GM19438 (cell line): ENCODE measurements around the gene RXRG.

Experiments used
- ATAC-seq: cut with Tn5 transposase; IDR thresholded peaks from one replicate; pipeline ENCODE4 v1.9.1; 2021; ENCODE audit warnings: low read depth; ENCODE audit not compliant: unreplicated experiment

The RXRG gene

DNA sequence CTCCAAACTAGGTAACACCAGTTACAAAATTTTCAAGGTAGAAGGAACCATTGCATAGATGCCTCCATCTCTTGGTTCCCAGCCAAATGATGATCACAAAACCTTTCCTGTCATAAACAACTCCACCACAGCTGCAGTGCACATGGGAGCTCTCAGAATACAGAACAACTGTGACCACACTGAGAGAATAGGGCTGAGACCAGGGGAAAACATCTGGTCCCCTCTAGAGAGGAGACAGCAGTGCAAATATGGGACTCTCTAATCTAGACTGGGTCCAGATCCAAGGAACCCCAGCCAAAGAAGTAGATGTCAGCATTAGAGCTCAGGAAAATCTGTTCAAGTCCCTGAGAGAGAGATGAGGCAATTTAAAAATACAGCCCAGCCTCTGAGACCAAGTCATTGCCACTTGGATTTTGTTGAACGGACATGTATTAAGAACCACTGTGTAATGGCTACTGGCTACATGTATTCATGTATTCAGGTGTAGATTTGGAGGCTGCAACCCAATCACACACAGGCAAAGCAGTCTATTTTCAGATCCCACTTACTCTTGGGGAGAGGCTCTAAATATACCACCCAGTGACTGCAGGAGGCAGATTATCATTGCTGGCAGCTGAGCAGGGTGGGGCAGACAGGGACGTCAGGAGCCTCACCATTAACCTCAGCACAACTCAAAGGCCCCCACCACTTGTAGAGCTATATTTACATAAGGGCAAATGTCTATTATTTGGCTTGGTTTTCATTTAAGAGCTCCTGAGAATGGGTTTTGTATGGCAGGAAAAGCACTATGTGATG is 7.6 kb upstream of the RXRG start:
- no peak for ATAC-seq

DNA sequence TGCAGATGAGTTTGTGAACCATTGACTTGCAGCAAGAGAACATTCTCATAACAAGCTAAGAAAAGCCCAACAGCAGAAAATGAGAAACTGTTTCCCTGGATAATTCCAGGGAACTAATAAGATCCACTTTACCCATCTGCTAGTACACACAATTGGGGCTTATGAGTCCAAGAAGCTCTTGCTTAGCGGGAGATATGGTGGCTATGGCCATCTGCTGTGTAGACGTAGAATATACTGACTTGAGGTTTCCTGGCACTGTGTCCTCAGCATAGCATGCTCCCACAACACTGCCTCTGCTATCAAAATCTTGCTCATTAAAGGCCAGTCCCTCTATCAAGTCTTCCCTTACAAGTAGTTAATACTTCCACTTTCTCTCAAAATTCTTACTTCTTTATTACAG is 6.8 kb upstream of the RXRG start:
- ATAC-seq, result no peak

DNA sequence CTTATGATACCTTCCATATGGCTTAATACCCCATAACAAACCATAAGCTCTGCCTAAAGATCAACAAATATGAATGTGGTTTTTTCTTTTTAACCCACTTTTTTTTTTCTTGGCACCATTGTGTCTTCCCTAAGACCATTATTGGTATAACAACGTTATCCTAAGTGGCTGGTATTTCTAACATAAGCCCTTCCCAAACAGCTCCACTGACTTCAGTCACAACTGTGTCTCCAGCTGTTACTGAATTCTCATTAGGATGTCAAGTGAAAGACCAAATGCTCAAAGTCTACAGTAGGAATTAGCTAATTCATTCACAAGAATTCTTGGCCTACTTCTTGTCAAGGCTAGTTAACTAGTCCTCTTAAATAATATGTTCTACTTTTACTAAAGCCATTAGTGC is 4.2 kb upstream of the RXRG start:
- no peak for ATAC-seq

DNA sequence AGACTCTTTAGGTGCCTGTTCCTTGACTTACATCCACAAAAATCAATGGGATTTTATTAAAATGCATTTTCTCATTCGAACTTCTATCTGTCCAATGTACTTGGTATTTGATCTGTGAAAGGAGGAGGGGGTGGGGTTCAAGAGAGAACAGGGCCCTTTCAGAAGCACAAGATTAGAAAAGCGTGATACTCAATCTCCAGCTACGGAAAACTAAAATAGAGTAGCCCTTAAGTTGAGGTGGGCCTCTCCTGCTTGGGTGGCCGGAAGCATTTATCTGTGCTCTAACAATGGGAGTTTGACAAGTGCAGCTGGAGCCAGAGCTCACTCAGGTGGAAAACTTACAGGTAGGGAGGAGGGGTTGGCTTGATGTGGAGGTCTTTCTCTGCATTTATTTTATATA is 462 bp upstream of the RXRG start:
- no peak for ATAC-seq

DNA sequence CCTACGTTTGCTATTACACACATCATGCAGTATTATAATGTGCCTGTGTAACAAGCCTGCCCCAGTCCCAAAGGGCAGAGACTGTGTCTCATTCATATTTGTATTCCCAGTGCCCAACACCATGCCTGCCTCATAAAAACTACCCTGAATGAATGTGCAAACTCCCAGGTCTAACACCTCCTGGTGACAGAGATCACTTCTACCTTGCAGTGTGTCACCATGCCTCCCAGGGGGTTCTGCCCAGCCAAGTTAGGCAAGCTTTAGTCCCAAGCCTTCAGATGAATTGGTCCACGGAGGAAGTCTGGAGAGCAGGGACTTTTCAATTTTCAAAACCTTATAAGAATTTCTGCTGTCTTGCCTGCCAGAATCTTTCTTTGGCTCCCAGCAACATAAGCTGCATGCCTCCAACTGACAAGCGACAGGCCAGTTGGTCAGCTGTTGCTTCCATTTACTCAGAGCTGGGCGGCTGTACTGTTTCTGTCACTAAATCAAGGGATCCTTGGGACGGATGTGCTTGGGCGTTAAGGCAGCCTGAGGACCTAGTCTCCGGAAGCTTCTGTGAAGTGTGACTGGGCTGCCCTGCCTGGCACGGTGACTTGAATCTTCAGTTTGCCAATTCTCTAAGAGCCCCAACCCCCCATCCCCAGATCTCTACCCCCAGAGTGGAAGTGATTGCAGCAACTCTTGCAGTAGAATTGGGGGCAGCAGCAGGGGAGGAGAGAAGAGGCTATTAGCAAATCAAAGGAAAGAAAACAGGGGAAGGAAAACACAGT is 1.2 kb downstream of the RXRG start:
- no peak for ATAC-seq

DNA sequence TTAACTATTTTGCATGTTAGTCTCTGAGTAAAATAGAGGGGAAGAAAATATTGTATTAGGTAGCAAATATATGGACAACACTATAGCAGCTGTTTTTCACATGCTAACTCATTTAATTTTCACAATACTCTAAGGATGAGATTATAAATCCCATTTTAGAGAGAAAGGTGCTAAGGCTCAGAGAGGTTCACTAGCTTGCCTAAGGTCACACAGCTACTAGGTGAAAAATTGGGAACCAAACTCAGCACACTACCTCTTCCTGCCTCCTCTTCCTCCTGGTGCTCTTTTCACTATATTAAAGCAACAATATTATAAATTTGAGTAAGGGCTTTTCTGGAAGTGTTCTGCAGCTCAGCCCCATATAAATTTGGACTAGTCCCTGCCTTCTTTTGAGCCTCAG is 2.3 kb downstream of the RXRG start:
- no peak for ATAC-seq

DNA sequence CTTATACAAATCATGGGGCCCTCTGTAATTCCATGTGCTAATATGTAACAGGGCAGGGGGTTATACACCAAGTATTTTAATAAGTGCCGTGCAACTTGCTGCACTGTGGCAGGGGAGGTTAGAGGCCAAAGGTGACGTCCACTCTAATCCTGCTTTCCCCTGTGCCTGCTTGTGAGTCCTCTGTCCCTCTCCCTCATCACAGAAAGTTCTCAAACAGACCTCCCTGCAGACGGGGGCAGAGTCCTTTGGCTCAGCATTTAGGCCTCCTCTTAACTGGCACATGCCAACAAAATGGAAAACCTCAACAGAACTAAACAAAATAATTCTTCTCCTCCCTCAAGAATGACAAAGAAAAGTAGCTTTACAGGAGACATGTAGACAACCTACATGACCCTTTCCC is 2.9 kb downstream of the RXRG start:
- ATAC-seq, result no peak

DNA sequence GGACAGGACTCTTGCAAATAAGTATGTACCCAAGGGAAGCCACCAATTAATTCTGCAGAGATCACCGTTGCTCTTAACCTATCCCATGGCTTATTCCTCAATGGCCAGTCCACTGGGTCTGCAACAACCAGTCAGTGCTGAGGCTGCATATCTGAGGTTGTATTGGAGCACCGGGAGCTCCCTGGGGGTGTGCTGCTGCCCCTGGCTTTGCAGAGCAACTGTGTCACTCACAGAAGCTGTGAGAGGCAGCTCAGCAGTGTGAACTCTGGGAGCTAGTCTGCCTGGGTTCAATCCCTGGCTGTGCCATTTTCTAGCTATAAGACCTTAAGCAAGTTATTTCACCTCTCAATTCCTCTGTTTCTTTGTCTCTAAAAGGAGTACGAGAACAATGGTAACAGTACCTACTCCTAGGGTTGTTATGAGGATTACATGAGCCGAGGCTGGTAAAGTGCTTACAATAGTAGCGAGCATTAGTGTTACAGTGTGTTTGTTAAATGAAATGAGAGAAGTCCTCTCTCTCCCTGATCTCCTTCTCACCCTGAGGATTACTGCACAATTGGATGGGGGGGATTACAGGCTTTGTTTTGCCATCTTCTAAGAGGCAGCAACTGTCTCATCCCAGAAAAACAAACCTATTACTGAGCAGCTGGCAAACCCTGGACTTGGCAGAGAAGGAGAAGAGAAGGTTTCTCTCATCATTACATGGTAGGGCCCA is 3.6 kb downstream of the RXRG start:
- no peak for ATAC-seq

DNA sequence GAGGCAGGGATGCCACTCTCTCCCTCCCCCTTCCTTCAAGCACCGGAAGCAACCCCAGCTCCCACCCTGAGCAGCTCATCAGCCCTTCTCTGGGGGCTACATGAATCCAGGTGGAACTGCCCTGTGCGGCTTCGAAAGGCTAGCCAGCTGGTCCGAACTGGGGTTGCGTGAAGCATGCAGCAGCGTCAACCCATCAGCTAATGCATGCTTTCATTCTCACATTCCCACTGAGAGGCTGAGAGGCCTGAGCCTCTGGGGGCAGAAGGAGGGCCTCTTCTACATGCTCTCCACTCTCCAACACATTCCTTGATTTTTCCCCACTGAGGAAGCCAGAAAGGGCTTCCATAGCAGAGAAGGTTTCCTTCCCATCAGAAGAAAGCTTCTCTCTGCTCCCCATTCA is 5.6 kb downstream of the RXRG start:
- no peak for ATAC-seq

DNA sequence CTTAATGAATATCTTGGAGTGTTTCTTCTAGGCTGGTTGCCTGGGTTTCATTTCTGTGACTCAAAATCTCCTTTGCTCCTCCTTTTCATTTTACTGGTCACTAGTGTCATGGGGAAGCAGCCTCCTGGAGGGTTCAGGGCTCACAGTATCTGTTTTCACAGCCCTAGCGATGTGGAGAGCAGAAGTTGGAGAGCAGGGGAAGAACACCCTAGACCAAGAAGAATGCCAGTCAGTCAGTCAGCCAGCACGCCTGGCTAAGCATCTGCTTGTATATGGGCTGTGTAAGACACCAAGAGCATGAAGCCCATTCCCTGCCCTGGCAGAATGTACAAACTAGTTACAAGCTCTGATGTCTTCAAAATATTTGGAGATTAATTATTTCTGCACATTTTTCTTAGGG is 7.9 kb downstream of the RXRG start:
- ATAC-seq, result no peak

DNA sequence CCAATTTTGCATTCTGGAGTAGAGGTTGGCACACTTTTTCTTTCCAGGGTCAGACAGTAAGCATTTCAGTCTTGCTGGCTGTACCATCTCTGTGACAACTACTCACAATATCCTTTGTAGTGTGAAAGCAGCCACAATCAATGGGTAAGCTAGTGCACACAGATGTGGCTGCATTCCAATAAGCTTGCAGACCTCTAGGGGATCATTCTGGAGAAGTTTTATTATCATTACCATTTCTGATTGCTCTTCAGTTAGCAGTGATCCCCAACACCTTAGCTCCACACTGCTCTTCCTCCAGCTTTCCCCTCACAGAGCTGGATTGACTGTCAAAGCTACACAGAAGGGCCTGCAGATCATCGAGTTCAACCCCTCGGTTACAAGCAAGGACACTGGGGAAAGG is 9.1 kb downstream of the RXRG start:
- ATAC-seq, result no peak

DNA sequence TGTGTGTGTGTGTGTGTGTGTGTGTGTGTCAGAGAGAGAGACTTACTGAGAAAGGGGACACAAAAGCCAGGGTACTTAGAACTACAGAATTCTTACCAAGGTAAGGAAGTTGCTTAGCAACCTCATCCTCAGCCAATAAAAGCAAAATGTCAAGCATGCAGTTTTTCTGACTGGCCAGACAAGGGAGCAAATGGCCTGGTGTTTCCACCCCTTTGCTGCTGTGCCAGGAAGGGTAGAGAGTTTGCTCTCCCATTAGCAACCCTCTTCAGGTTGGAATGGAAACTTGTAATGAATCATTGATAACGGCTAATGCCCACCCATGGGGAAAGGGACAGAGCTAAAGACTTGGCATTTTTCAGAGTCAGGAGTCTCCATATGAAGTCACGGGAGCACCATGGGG is 10.6 kb downstream of the RXRG start:
- ATAC-seq, result no peak

DNA sequence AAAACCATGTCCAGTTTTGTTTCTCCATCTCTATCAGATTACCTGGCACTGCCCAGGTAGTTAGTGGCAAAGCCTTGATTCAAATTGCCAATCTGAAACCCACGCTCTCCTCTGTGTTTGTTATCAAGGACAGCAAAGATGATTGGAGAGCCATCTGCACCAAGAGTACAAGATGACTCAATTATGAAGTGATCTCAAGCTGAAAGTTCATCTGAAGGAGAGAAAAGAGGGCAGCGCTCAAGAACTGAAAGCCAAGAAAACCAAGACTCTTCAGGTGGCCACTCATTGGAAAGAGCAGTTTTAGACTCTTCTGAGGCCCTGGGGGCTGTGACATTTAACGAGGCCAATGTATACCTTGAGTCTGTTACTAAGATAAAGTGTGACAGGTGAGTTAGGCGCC is 13.8 kb downstream of the RXRG start:
- ATAC-seq, result no peak

DNA sequence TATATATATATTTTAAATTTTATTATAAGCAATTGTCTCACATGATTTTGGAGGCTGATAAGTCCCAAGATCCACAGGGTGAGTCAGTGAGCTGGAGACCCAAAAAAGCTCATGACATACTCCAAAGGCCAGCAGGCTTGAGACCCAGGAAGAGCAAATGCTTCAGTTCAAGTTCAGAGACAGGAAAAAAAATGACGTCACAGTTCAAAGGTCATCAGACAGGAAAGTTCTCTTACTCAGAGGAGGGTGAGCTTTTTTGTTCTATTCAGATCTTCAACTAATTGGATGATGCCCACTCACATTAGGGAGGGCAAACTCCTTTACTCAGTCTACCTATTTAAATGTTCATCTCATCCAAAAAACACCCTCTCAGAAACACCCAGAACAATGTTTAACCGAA is 18.2 kb downstream of the RXRG start:
- no peak for ATAC-seq

DNA sequence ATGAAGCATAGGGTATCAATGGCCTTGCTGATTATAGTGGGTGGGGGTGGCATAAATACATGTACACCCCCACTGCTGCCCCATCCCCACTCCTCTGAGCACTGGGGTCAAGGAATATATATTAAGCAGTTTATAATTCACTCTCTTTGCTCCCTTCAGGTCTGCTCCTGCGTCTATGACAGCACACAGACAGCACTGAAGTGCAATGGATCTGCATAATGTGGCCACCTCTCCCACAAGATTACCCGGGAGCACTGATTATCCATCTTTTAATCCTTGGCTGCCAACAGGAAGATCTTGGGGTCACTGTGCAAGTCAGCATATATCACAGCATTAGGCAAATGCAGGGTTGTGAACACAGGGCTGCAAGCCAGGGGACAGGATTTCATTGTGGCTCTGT is 19.3 kb downstream of the RXRG start:
- ATAC-seq, result no peak

DNA sequence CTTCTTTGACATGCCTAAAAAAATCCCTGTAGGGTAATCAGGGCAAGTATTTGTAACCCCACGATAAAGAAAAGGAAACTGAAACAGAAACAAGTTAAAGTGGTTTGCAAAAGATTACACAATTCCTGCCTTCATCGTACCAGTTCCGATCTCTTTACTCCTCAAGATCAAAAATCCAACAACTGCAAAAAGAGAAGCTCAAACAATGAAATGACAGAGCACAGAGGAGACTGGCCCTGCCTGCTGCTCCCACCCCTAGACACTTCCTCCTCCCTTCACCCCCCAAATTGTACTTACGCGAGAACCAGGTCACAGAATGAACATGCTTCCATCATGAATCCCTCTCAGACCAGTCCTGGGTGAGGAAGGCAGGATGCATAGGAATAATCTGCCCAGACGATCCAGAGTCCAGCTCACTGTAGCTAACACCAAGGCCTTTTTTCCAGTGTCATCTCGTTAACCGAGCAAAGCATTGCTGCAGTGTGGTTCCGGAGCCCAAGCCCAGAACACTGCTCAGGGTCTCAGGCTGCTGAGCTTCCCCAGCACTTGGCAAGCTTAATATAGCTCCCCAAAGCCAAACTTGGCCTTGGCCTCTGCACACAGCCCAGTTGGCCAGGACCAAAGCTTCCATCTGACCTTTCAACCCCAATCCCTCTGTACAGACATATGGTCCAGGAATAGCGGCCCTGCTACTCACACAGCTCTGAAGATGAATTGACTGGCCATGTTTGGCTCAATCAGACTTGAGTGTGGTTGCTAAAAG is 20.3 kb downstream of the RXRG start:
- ATAC-seq, result no peak

DNA sequence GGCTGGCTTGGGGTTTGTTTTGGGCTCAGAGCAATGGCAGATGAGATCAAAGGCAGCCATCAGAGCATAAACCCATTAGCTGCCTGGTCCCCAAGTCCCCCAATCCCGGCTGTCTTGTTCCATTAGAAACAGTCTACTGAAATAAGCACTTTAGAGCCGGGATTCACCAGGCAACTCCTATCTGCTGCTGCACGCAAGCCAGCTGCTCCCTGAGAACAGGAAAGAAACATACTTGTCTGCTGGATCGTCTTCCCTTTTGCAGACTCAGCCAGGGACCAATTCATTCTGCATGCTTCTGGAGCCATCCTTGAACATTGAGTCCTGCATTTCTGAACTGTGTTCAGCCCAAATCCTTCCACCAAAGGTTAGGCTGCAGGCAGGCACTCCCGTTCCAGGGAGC is 21.8 kb downstream of the RXRG start:
- ATAC-seq, result no peak

DNA sequence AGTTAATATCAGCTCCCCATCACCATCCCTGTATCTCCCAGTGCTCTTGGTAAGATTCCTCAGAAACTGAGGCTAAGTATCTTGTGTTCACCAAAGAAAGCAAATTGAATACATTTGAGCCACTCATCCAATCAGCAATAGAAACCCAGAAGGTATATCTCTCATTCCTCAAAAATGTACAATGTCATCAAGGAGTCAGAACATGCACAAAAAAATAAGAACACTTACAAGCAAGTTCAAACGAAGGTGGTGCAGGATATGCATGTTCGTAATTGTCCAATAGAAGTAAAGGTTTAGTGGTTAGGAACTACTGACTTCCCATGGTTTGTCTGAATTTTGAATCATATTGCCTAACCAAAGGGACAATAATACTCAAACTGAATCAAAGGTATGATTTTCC is 24.3 kb downstream of the RXRG start:
- no peak for ATAC-seq

DNA sequence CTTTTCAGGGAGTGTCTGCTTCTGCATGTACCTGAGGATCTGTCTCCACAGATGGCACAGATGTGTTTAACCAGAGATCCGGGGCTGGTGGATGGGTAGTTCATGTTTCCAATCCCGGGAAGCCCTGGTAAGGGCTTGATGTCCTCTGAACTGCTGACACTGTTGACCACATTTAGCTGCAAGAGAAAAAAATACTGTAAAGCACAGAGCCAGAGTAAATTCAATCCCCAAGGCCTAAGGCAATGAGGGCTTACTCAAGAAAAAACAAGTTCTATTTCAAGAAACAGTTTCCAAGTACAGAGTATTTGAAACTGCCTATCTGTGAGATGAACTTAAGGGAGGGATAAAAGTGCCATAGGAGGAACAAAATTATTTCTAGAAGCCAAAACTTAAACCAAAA is 25.1 kb downstream of the RXRG start:
- no peak for ATAC-seq

DNA sequence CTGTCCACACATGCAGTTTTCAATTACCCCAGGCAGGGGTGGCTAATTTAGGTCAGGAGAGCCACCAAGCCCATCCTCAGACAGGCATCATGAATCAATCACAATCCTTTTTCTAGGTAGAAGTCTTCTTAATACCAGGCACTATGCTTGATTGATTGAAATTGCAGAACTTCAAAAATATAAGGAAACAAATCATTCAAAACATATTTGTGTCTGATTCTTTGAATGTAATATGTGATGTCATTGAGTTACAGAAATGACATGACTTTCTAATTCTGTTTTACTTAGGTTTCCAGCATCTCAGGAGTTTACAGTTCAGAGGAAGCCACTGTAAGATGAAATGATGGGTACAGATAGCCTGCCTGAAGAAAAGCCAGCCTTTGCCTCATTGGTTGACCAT is 26.7 kb downstream of the RXRG start:
- ATAC-seq, result no peak

DNA sequence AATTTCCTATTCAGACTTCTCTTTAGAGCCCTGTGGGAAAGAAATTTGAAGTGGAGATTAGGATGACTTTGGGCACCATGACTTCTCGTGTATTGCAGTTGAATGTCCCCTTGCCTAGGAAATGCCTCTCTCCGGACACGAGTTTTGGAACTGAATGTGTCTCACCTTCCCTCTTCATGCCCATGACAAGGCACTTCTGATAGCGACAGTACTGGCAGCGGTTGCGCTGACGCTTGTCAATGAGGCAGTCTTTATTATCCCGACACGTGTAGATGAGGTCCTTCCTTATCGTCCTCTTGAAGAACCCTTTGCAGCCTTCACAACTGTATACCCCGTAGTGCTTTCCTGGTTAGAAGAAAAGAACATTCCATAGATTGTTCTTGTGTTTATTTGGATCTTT is 28.1 kb downstream of the RXRG start:
- no peak for ATAC-seq
